Upper lobe of left lung (tissue), 4 donors: ENCODE measurements around the gene CCDC39.

ENCODE experiments used
- CTCF ChIP-seq, 6 experiments: fragments of 450-650 bp in 4 of 6; fragments of 200-600 bp in 2 of 6; sonication (generic) in 2 of 6; IDR thresholded peaks; one replicate each; pipeline ENCODE4 v1.5.1; 2016 to 2019; ENCODE audit warnings: antibody characterized with exemption in 6 of 6
- POLR2A ChIP-seq, 4 donors: fragments of 450-650 bp; IDR thresholded peaks; one replicate each; pipeline ENCODE4 v1.5.1; 2016 to 2017; ENCODE audit warnings: antibody characterized with exemption in 4 of 4, mild to moderate bottlenecking in 2 of 4

GRCh38 chr3:180705619-180706018, 26.3 kb upstream of the CCDC39 start:
- no peak for TF ChIP-seq CTCF (IDR thresholded peaks at IDR 0.05)
- no peak for TF ChIP-seq POLR2A (IDR thresholded peaks at IDR 0.05)
